H1 (cell line): ENCODE results near the gene RNF41. TPM values are rescaled to one million over a fixed set of nuclear protein-coding genes. Genes with fewer than 3 reads are reported as not detected.

Experiments used
- CTCF ChIA-PET: fragments of 300-600 bp; sonication (Branson Sonifier 250); formaldehyde crosslinking; loops from one replicate; lab custom pipeline; 2021; ENCODE audit not compliant: partially characterized antibody; lab: Charles Lee
- POLR2A ChIA-PET: fragments of 300-600 bp; sonication (Branson Sonifier 250); formaldehyde crosslinking; loops from one replicate; lab custom pipeline; 2021; ENCODE audit warnings: inconsistent platforms; ENCODE audit not compliant: partially characterized antibody; lab: Charles Lee
- DNase-seq, 2 experiments: peaks; one replicate each; pipeline versions ENCODE4 v3.0.0 to v3.0.0-alpha.2; 2010 to 2022; ENCODE audit warnings: low spot score in 2 of 2, low read depth in 1 of 2, mixed read lengths in 1 of 2
- FAIRE-seq: peaks from 2 replicates; lab custom pipeline; 2011; peaks lifted over from hg19 to GRCh38; lab: Jason Lieb, UNC
- H2AFZ ChIP-seq: 2 replicates; pipeline ENCODE4 v1.8.1; 2012; ENCODE audit warnings: low read length, inconsistent platforms
- H2AK5ac ChIP-seq: 2 replicates; pipeline ENCODE4 v1.6.1; 2013; ENCODE audit warnings: low read depth, low read length
- H2BK120ac ChIP-seq: replicated peaks from 2 replicates; pipeline ENCODE3; 2013; ENCODE audit warnings: low read depth, low read length, inconsistent platforms
- H2BK12ac ChIP-seq: 2 replicates; pipeline ENCODE4 v1.6.1; 2013; ENCODE audit warnings: low read depth, low read length
- H2BK15ac ChIP-seq: 2 replicates; pipeline ENCODE4 v1.6.1; 2013; ENCODE audit warnings: low read length
- H2BK20ac ChIP-seq: 2 replicates; pipeline ENCODE4 v1.6.1; 2013; ENCODE audit warnings: low read length
- H2BK5ac ChIP-seq: 2 replicates; pipeline ENCODE4 v1.6.1; 2013; ENCODE audit warnings: low read depth, low read length
- H3K14ac ChIP-seq: 2 replicates; pipeline ENCODE4 v1.6.1; 2013; ENCODE audit warnings: inconsistent platforms; ENCODE audit not compliant: insufficient read length
- H3K18ac ChIP-seq: 2 replicates; pipeline ENCODE4 v1.6.1; 2013; ENCODE audit warnings: low read length; ENCODE audit errors: extremely low read depth
- H3K23ac ChIP-seq: 2 replicates; pipeline ENCODE4 v1.6.1; 2013; ENCODE audit warnings: inconsistent platforms; ENCODE audit not compliant: insufficient read length
- H3K23me2 ChIP-seq: 2 replicates; pipeline ENCODE4 v1.6.1; 2013; ENCODE audit warnings: low read depth, low read length
- H3K27ac ChIP-seq: 2 replicates; pipeline ENCODE4 v1.6.1; 2011; ENCODE audit warnings: low read depth, low read length, inconsistent platforms
- H3K27me3 ChIP-seq, 4 experiments: replicated peaks in 1 of 4; 1 replicate in 1 of 4; 2 replicates in 3 of 4; pipeline versions ENCODE4 v1.6.1 to v1.8.1; 2011 to 2013; ENCODE audit warnings: low read length in 3 of 4, mild to moderate bottlenecking in 3 of 4, inconsistent platforms in 2 of 4, mixed read lengths in 2 of 4, moderate library complexity in 1 of 4; ENCODE audit not compliant: control insufficient read depth in 3 of 4, insufficient read depth in 3 of 4; ENCODE audit errors: extremely low read depth in 1 of 4
- H3K36me3 ChIP-seq, 4 experiments: 2 replicates each; pipeline versions ENCODE4 v1.6.1 to v1.8.1; 2011 to 2013; ENCODE audit warnings: mild to moderate bottlenecking in 4 of 4, low read length in 3 of 4, moderate library complexity in 2 of 4, control low read depth in 1 of 4, inconsistent platforms in 1 of 4; ENCODE audit not compliant: insufficient read depth in 4 of 4, control insufficient read depth in 2 of 4
- H3K4ac ChIP-seq: replicated peaks from 2 replicates; pipeline ENCODE3; 2013; ENCODE audit warnings: low read length, low read depth, mixed read lengths, inconsistent platforms; ENCODE audit not compliant: insufficient read length
- H3K4me1 ChIP-seq, 4 experiments: replicated peaks in 1 of 4; 1 replicate in 1 of 4; 2 replicates in 3 of 4; pipeline versions ENCODE4 v1.6.1 to v1.8.1; 2011 to 2013; ENCODE audit warnings: low read length in 3 of 4, inconsistent platforms in 2 of 4, mixed read lengths in 1 of 4; ENCODE audit not compliant: insufficient read depth in 4 of 4, control insufficient read depth in 3 of 4
- H3K4me2 ChIP-seq, 2 experiments: 2 replicates each; pipeline versions ENCODE4 v1.6.1 to v1.8.1; 2011 to 2013; ENCODE audit warnings: low read depth in 2 of 2, low read length in 2 of 2, control low read depth in 1 of 2, inconsistent platforms in 1 of 2, mild to moderate bottlenecking in 1 of 2; ENCODE audit not compliant: insufficient read depth in 1 of 2
- H3K4me3 ChIP-seq, 4 experiments: fragments of 200-600, 300-600 bp in 1 of 4; sonication (generic), shearing (Covaris generic), sonication (Bioruptor Twin) in 1 of 4; 2 replicates each; pipeline versions ENCODE4 v1.5.1 to v1.8.1; 2011 to 2016; ENCODE audit warnings: low read length in 4 of 4, low read depth in 3 of 4, control low read depth in 2 of 4, inconsistent platforms in 2 of 4, mild to moderate bottlenecking in 2 of 4, mixed read lengths in 1 of 4, moderate library complexity in 1 of 4; ENCODE audit not compliant: insufficient read depth in 2 of 4; ENCODE audit errors: extremely low read depth in 1 of 4
- H3K56ac ChIP-seq: replicated peaks from 2 replicates; pipeline ENCODE3; 2013; ENCODE audit warnings: low read depth, mild to moderate bottlenecking, mixed read lengths, low read length, inconsistent platforms; ENCODE audit not compliant: insufficient read length
- H3K79me1 ChIP-seq: 2 replicates; pipeline ENCODE4 v1.6.1; 2013; ENCODE audit warnings: low read depth, low read length, control low read depth
- H3K79me2 ChIP-seq, 2 experiments: 2 replicates each; pipeline versions ENCODE4 v1.6.1 to v1.8.1; 2012 to 2013; ENCODE audit warnings: low read length in 2 of 2, mild to moderate bottlenecking in 2 of 2, inconsistent platforms in 1 of 2; ENCODE audit not compliant: insufficient read depth in 2 of 2, control insufficient read depth in 1 of 2
- H3K9ac ChIP-seq, 4 experiments: replicated peaks in 1 of 4; 1 replicate in 1 of 4; 2 replicates in 3 of 4; pipeline versions ENCODE4 v1.6.1 to v1.8.1; 2011 to 2013; ENCODE audit warnings: low read depth in 3 of 4, low read length in 3 of 4, control low read depth in 2 of 4, mild to moderate bottlenecking in 2 of 4, moderate library complexity in 2 of 4, inconsistent platforms in 1 of 4; ENCODE audit errors: extremely low read depth in 1 of 4
- H3K9me3 ChIP-seq, 2 experiments: 2 replicates each; pipeline versions ENCODE4 v1.6.1 to v1.8.1; 2012 to 2013; ENCODE audit warnings: mild to moderate bottlenecking in 2 of 2, moderate library complexity in 2 of 2, control low read depth in 1 of 2, inconsistent platforms in 1 of 2, low read depth in 1 of 2, low read length in 1 of 2, mixed read lengths in 1 of 2; ENCODE audit not compliant: insufficient read depth in 2 of 2
- H4K20me1 ChIP-seq, 2 experiments: replicated peaks in 1 of 2; 2 replicates each; pipeline versions ENCODE3 to v1.8.1; 2011 to 2013; ENCODE audit warnings: inconsistent platforms in 2 of 2, low read length in 2 of 2, mild to moderate bottlenecking in 1 of 2; ENCODE audit not compliant: insufficient read depth in 2 of 2, control insufficient read depth in 1 of 2
- H4K5ac ChIP-seq: 2 replicates; pipeline ENCODE4 v1.6.1; 2013; ENCODE audit warnings: low read length, low read depth, mixed read lengths, inconsistent platforms; ENCODE audit not compliant: insufficient read length
- H4K8ac ChIP-seq: 2 replicates; pipeline ENCODE4 v1.8.0; 2013; ENCODE audit warnings: mild to moderate bottlenecking, moderate library complexity, low read length, inconsistent platforms; ENCODE audit not compliant: insufficient read depth; ENCODE audit errors: extremely low read depth
- H4K91ac ChIP-seq: replicated peaks from 2 replicates; pipeline ENCODE3; 2013; ENCODE audit warnings: low read length, mixed read lengths, inconsistent platforms; ENCODE audit not compliant: insufficient read length
- WGBS, 2 experiments: shearing (Covaris generic) in 1 of 2; methylation state at CpG; one replicate each; pipeline versions ENCODE4 v1.1.6 to v1.1.7; 2013 to 2015; ENCODE audit warnings: low lambda C conversion rate in 2 of 2, mixed read lengths in 2 of 2, inconsistent platforms in 1 of 2, low coverage in 1 of 2, missing lambda C conversion rate in 1 of 2; ENCODE audit not compliant: insufficient replicate concordance in 2 of 2, insufficient coverage in 1 of 2, insufficient read length in 1 of 2; ENCODE audit errors: extremely low coverage in 1 of 2, missing lambda C conversion rate in 1 of 2; 5-methylcytosine and 5-hydroxymethylcytosine counted together
- polyA plus RNA-seq, 7 experiments: library from polyadenylated mRNA; depleted of rRNA in 3 of 7; stranded (reverse) in 5 of 7; unstranded in 2 of 7; fragments of >200 nt in 5 of 7; fragments of 200-250 nt in 2 of 7; gene quantifications; 1 replicate in 5 of 7; 2 replicates in 1 of 7; 4 replicates in 1 of 7; pipeline versions ENCODE4 v1.2.1 to v1.2.3, GENCODE V29; 2011 to 2013; ENCODE audit warnings: missing spikeins in 2 of 7, mixed read lengths in 2 of 7
- total RNA-seq: library from RNA; stranded (reverse); fragmentation: NEBNext Ultra II Directional; extraction: Animal tissue kit (Norgen Biotek cat#: 25700); gene quantifications from 2 replicates; pipeline ENCODE4 v1.2.1, GENCODE V29; 2021
- TF ChIP-seq, protein P1 (sequence below): IDR thresholded peaks from 2 replicates; pipeline ENCODE4 v1.6.1; 2012; ENCODE audit warnings: inconsistent platforms

RNF41 gene
- total and polyA plus RNA-seq, 2 of the 8 experiments (the other 6 are each of a cell fraction or from before 2014, with no cell fraction given), result 55.5 to 98.6 TPM

DNA sequence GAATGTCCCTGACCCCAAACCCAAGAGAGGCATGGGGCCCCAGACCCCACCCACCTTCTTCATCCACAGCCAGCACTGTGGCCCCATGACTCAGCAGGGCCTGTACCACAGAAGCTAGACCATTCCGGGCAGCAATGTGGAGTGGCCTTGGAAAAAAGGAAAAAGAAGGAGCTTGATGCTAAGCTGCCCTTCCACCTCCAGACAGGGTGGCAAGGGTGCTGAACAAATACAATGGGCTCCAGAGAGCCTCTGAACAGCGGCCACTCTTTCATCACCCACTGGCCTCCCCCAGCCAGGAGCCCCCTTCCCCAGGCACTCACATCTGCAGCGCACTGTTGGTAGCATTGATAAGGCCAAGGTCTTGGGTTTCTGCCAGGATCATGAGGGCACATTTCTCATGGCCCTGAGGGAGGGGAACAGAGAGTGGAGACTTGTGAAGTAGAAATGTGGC lies 22.0 kb upstream of the RNF41 start:
- Histone ChIP-seq H4K8ac (no peak overlapping the region), H3K27me3 (no peaks in the 10 kb centered on the region), H3K36me3 (peaks cover 20 to 68% (median 51%) of the 10 kb centered on the region in 4 experiments), H4K5ac (no peak overlapping the region), H3K4me3 (no peak overlapping the region), H4K20me1 (peaks cover 0 to 3% of the 10 kb centered on the region in 2 experiments), H2AFZ (no peak overlapping the region), H3K79me1 (no peaks in the 10 kb centered on the region), H2BK120ac (no peak overlapping the region), H4K91ac (no peak overlapping the region), H3K14ac (no peak overlapping the region), H3K56ac (no peak overlapping the region), H3K18ac (no peak overlapping the region), H2BK12ac (no peak overlapping the region), H3K4me2 (no peak overlapping the region), H2BK5ac (no peak overlapping the region), H3K9me3 (no peaks in the 10 kb centered on the region), H3K23me2 (no peaks in the 10 kb centered on the region), H3K23ac (no peak overlapping the region), H2BK15ac (no peak overlapping the region), H2BK20ac (no peak overlapping the region), H3K9ac (no peak overlapping the region; a peak in 1 of 7 replicates), H3K79me2 (no peaks in the 10 kb centered on the region), H2AK5ac (no peak overlapping the region), H3K4ac (no peak overlapping the region), H3K27ac (no peak overlapping the region), H3K4me1 (no peaks in the 10 kb centered on the region)
- ChIA-PET POLR2A (interaction anchor here (0.7 to 5.6 kb wide), 4 partner anchors 8 to 85 kb away, joined by 3 to 21 read pairs (median 6); partner anchors contain the start of gene ANKRD52), CTCF (interaction anchor here (1.3 kb wide), 1 partner anchor 11 kb away, joined by 3 read pairs; no protein-coding TSS in a partner anchor)
- FAIRE-seq (no peak), DNase-seq (no peak)
- TF ChIP-seq, protein P1, sequence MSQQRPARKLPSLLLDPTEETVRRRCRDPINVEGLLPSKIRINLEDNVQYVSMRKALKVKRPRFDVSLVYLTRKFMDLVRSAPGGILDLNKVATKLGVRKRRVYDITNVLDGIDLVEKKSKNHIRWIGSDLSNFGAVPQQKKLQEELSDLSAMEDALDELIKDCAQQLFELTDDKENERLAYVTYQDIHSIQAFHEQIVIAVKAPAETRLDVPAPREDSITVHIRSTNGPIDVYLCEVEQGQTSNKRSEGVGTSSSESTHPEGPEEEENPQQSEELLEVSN, result no peak
- WGBS, 2 experiments, result 96% methylated on average over 3 of the region's 3 CpGs; no CpG with 5 or more reads in 1 of the 2 experiments
